H9 (cell line): ENCODE results near the gene GNB1L. TPM values are rescaled to one million over a fixed set of nuclear protein-coding genes. Genes with fewer than 3 reads are reported as not detected.

Experiments used
- DNase-seq: peaks from one replicate; pipeline ENCODE4 v3.0.0-alpha.2; 2017
- H2AFZ ChIP-seq: one replicate; pipeline ENCODE4 v1.6.1; 2013; ENCODE audit warnings: mild to moderate bottlenecking, low read length, control low read depth, moderate library complexity
- H2AK5ac ChIP-seq: 2 replicates; pipeline ENCODE4 v1.6.1; 2013; ENCODE audit warnings: low read length, control low read depth, mixed read lengths; ENCODE audit not compliant: insufficient read length
- H2BK120ac ChIP-seq: one replicate; pipeline ENCODE4 v1.6.1; 2013; ENCODE audit warnings: low read depth, mild to moderate bottlenecking, low read length, control low read depth, inconsistent platforms; ENCODE audit not compliant: poor library complexity, severe bottlenecking
- H2BK12ac ChIP-seq: 2 replicates; pipeline ENCODE4 v1.6.1; 2013; ENCODE audit warnings: low read length, control low read depth, mixed read lengths, low read depth; ENCODE audit not compliant: insufficient read length
- H2BK15ac ChIP-seq: 2 replicates; pipeline ENCODE4 v1.6.1; 2013; ENCODE audit warnings: low read depth, low read length, control low read depth
- H2BK20ac ChIP-seq: one replicate; pipeline ENCODE4 v1.6.1; 2013; ENCODE audit warnings: low read depth, mild to moderate bottlenecking, low read length, control low read depth, inconsistent platforms; ENCODE audit not compliant: poor library complexity, severe bottlenecking
- H2BK5ac ChIP-seq: 2 replicates; pipeline ENCODE4 v1.6.1; 2013; ENCODE audit warnings: low read length, control low read depth, mixed read lengths; ENCODE audit not compliant: insufficient read length
- H3K14ac ChIP-seq: 2 replicates; pipeline ENCODE4 v1.6.1; 2013; ENCODE audit warnings: low read length, control low read depth; ENCODE audit not compliant: insufficient read depth
- H3K18ac ChIP-seq: 2 replicates; pipeline ENCODE4 v1.6.1; 2013; ENCODE audit warnings: low read depth, mild to moderate bottlenecking, mixed read lengths, low read length, control low read depth; ENCODE audit not compliant: insufficient read length
- H3K23ac ChIP-seq: 2 replicates; pipeline ENCODE4 v1.6.1; 2013; ENCODE audit warnings: low read length, control low read depth, mixed read lengths, low read depth; ENCODE audit not compliant: insufficient read length
- H3K23me2 ChIP-seq: 2 replicates; pipeline ENCODE4 v1.6.1; 2013; ENCODE audit warnings: low read depth, mild to moderate bottlenecking, mixed read lengths, low read length, control low read depth; ENCODE audit not compliant: insufficient read length, poor library complexity, severe bottlenecking
- H3K27ac ChIP-seq: 2 replicates; pipeline ENCODE4 v1.5.1; 2013; ENCODE audit warnings: low read length, control low read depth, mixed read lengths, low read depth; ENCODE audit not compliant: insufficient read length
- H3K27me3 ChIP-seq: 2 replicates; pipeline ENCODE4 v1.6.1; 2013; ENCODE audit warnings: low read length, control low read depth, inconsistent platforms; ENCODE audit not compliant: insufficient read depth
- H3K4ac ChIP-seq: 2 replicates; pipeline ENCODE4 v1.6.1; 2013; ENCODE audit warnings: low read depth, mild to moderate bottlenecking, control low read depth, inconsistent platforms, low read length, moderate library complexity
- H3K4me1 ChIP-seq: 2 replicates; pipeline ENCODE4 v1.6.1; 2013; ENCODE audit warnings: low read length, control low read depth, inconsistent platforms; ENCODE audit not compliant: insufficient read depth
- H3K4me2 ChIP-seq: 2 replicates; pipeline ENCODE4 v1.6.1; 2013; ENCODE audit warnings: low read length, control low read depth, mixed read lengths; ENCODE audit not compliant: insufficient read length, insufficient read depth
- H3K56ac ChIP-seq: 2 replicates; pipeline ENCODE4 v1.6.1; 2013; ENCODE audit warnings: low read depth, mild to moderate bottlenecking, mixed read lengths, low read length, control low read depth; ENCODE audit not compliant: insufficient read length
- H3K79me1 ChIP-seq: 2 replicates; pipeline ENCODE4 v1.6.1; 2013; ENCODE audit warnings: low read depth, mild to moderate bottlenecking, moderate library complexity, low read length, control low read depth, inconsistent platforms; ENCODE audit not compliant: insufficient read depth, poor library complexity, severe bottlenecking
- H3K79me2 ChIP-seq: 2 replicates; pipeline ENCODE4 v1.6.1; 2013; ENCODE audit warnings: low read length, control low read depth, inconsistent platforms; ENCODE audit not compliant: insufficient read depth
- H3K9ac ChIP-seq: 2 replicates; pipeline ENCODE4 v1.6.1; 2013; ENCODE audit warnings: low read length, control low read depth, mixed read lengths; ENCODE audit not compliant: insufficient read length; ENCODE audit errors: extremely low read depth
- H3K9me3 ChIP-seq: one replicate; pipeline ENCODE4 v1.6.1; 2013; ENCODE audit warnings: low read depth, low read length, inconsistent platforms; ENCODE audit not compliant: control insufficient read depth
- H3T11ph ChIP-seq: one replicate; pipeline ENCODE4 v1.6.1; 2013; ENCODE audit warnings: mild to moderate bottlenecking, low read length, control low read depth, inconsistent platforms
- H4K20me1 ChIP-seq: one replicate; pipeline ENCODE4 v1.6.1; 2013; ENCODE audit not compliant: control insufficient read depth, insufficient read length, insufficient read depth
- H4K5ac ChIP-seq: 2 replicates; pipeline ENCODE4 v1.6.1; 2013; ENCODE audit warnings: low read depth, mild to moderate bottlenecking, mixed read lengths, low read length, control low read depth; ENCODE audit not compliant: insufficient read length
- H4K8ac ChIP-seq: replicated peaks from 2 replicates; pipeline ENCODE4 v1.6.1; 2013; ENCODE audit warnings: low read length, control low read depth, mixed read lengths, low read depth; ENCODE audit not compliant: insufficient read length
- H4K91ac ChIP-seq: 2 replicates; pipeline ENCODE4 v1.6.1; 2013; ENCODE audit warnings: low read depth, mild to moderate bottlenecking, moderate library complexity, mixed read lengths, low read length, control low read depth; ENCODE audit not compliant: insufficient read length
- H3K27ac Mint-ChIP-seq, 3 experiments: 2 replicates in 2 of 3; 3 replicates in 1 of 3; pipeline ENCODE4 v1.8.0; 2020 to 2021; ENCODE audit warnings: mixed read lengths in 3 of 3, mild to moderate bottlenecking in 1 of 3, moderate library complexity in 1 of 3
- H3K27me3 Mint-ChIP-seq: 2 replicates; pipeline ENCODE4 v1.8.0; 2021; ENCODE audit warnings: low read depth, mild to moderate bottlenecking, moderate library complexity, mixed read lengths
- H3K36me3 Mint-ChIP-seq, 3 experiments: 2 replicates in 2 of 3; 3 replicates in 1 of 3; pipeline ENCODE4 v1.8.0; 2020 to 2021; ENCODE audit warnings: low read depth in 3 of 3, mixed read lengths in 3 of 3; ENCODE audit not compliant: insufficient read depth in 1 of 3
- H3K4me1 Mint-ChIP-seq, 2 experiments: 2 replicates each; pipeline ENCODE4 v1.8.0; 2020; ENCODE audit warnings: mixed read lengths in 2 of 2
- H3K4me3 Mint-ChIP-seq, 2 experiments: 2 replicates in 1 of 2; 3 replicates in 1 of 2; pipeline ENCODE4 v1.8.0; 2020 to 2021; ENCODE audit warnings: mild to moderate bottlenecking in 2 of 2, mixed read lengths in 2 of 2, moderate library complexity in 1 of 2
- H3K9me3 Mint-ChIP-seq, 2 experiments: 2 replicates in 1 of 2; 3 replicates in 1 of 2; pipeline ENCODE4 v1.8.0; 2020; ENCODE audit warnings: mild to moderate bottlenecking in 2 of 2, mixed read lengths in 2 of 2, moderate library complexity in 1 of 2
- CTCF ChIP-seq: fragments of 200-600 bp; sonication (generic); conservative IDR thresholded peaks from 3 replicates; pipeline ENCODE4 v1.8.0; 2021; ENCODE audit warnings: antibody characterized with exemption, mild to moderate bottlenecking
- WGBS: extraction: QIAGEN DNeasy Blood & Tissue Kit; methylation state at CpG from one replicate; pipeline ENCODE4 v1.1.7; 2013; ENCODE audit warnings: missing lambda C conversion rate, low lambda C conversion rate, mixed read lengths; ENCODE audit not compliant: insufficient read length; ENCODE audit errors: extremely low coverage; 5-methylcytosine and 5-hydroxymethylcytosine counted together
- total RNA-seq: library from RNA; stranded (reverse); gene quantifications from 2 replicates; pipeline ENCODE4 v1.2.1, GENCODE V29; 2021

The GNB1L gene
- total RNA-seq, 1 experiment from 2014 or later, result 22.4 TPM

- Histone ChIP-seq H4K20me1 (peaks cover 3% of the 10 kb centered on the region), H2BK12ac (no peak overlapping the region), H3K4me2 (no peak overlapping the region), H3T11ph (no peak overlapping the region), H3K79me1 (no peaks in the 10 kb centered on the region), H3K23me2 (no peaks in the 10 kb centered on the region), H3K14ac (no peak overlapping the region), H3K79me2 (no peaks in the 10 kb centered on the region), H2BK120ac (no peak overlapping the region), H4K8ac (no peak overlapping the region), H2AK5ac (no peak overlapping the region), H2AFZ (no peak overlapping the region), H2BK5ac (no peak overlapping the region), H2BK20ac (no peak overlapping the region), H3K27me3 (no peaks in the 10 kb centered on the region), H3K9me3 (no peaks in the 10 kb centered on the region), H3K4ac (no peak overlapping the region), H3K4me1 (no peaks in the 10 kb centered on the region), H2BK15ac (no peak overlapping the region), H3K18ac (no peak overlapping the region), H3K27ac (no peak overlapping the region), H4K91ac (no peak overlapping the region), H3K9ac (no peak overlapping the region), H4K5ac (no peak overlapping the region), H3K56ac (no peak overlapping the region), H3K23ac (no peak overlapping the region)
- Mint-ChIP-seq H3K4me1 (peaks cover 10 to 16% of the 10 kb centered on the region in 2 experiments; a peak in 3 of 4 replicates), H3K4me3 (no peak overlapping the region), H3K27me3 (peaks cover 29% of the 10 kb centered on the region), H3K36me3 (peaks cover 0 to 1% (median 0%) of the 10 kb centered on the region in 3 experiments; a peak in 2 of 7 replicates), H3K27ac (no peak overlapping the region), H3K9me3 (no peaks in the 10 kb centered on the region)
- no peak for TF ChIP-seq CTCF
- no CpG with 5 or more reads among the region's 1 CpG for WGBS
- no peak for DNase-seq
These were observed 72.1 kb downstream of the GNB1L start for GRCh38 chr22:19782533-19782932.
